ENCODE measurements around the gene SOCS1. TPM values are rescaled to one million over a fixed set of nuclear protein-coding genes. Genes with fewer than 3 reads are reported as not detected.

The SOCS1 gene
- total and polyA plus RNA-seq, 8 donors = 11.8 to 27.4 (median 21.1) TPM

GRCh38 chr16:11272921-11273720, 17.1 kb upstream of the SOCS1 start, which contains the start of gene PRM3:
Gene PRM3 (minus strand): TSS chr16:11273629. CDS start chr16:11273595, 34 bp downstream.
- ATAC-seq = no peak
- Histone ChIP-seq H3K27ac (no peak within 1 kb of the TSS), H3K4me1 (no peaks in the 10 kb centered on the region), H3K27me3 (no peaks in the 10 kb centered on the region), H3K36me3 (no peaks in the 10 kb centered on the region), H3K4me3 (no peak within 1 kb of the TSS), H3K9me3 (no peaks in the 10 kb centered on the region)
- intact Hi-C loops (cut with DNase I) = no loop called here
- TF ChIP-seq CTCF (IDR thresholded peaks at IDR 0.05) = no peak
- DNase-seq = no peak

GRCh38 chr16:11272484-11272883, 16.5 kb upstream of the SOCS1 start:
- no peak for DNase-seq
- no peaks in the 10 kb centered on the region for H3K9me3 ChIP-seq
- no peaks in the 10 kb centered on the region for H3K36me3 ChIP-seq
- peak; percentile 63 for ATAC-seq
- H3K27ac ChIP-seq = no peak overlapping the region
- intact Hi-C loops (cut with DNase I) = no loop called here
- TF ChIP-seq CTCF (IDR thresholded peaks at IDR 0.05) = no peak
- H3K4me3 ChIP-seq = no peak overlapping the region
- H3K4me1 ChIP-seq = no peaks in the 10 kb centered on the region
- no peaks in the 10 kb centered on the region for H3K27me3 ChIP-seq

GRCh38 chr16:11271610-11272009, 15.6 kb upstream of the SOCS1 start:
- Histone ChIP-seq H3K4me3 (no peak overlapping the region), H3K36me3 (no peaks in the 10 kb centered on the region), H3K9me3 (no peaks in the 10 kb centered on the region), H3K27me3 (no peaks in the 10 kb centered on the region), H3K27ac (no peak overlapping the region), H3K4me1 (no peaks in the 10 kb centered on the region)
- TF ChIP-seq CTCF (IDR thresholded peaks at IDR 0.05) = no peak
- no peak for DNase-seq
- intact Hi-C loops (cut with DNase I) = no loop called here
- no peak for ATAC-seq

GRCh38 chr16:11270602-11271162, 14.7 kb upstream of the SOCS1 start:
- Histone ChIP-seq H3K4me3 (no peak overlapping the region), H3K36me3 (no peaks in the 10 kb centered on the region), H3K4me1 (no peaks in the 10 kb centered on the region), H3K27me3 (no peaks in the 10 kb centered on the region), H3K27ac (no peak overlapping the region), H3K9me3 (no peaks in the 10 kb centered on the region)
- ATAC-seq = no peak
- intact Hi-C loops (cut with DNase I) = no loop called here
- no peak for TF ChIP-seq CTCF (IDR thresholded peaks at IDR 0.05)
- no peak for DNase-seq

DNA sequence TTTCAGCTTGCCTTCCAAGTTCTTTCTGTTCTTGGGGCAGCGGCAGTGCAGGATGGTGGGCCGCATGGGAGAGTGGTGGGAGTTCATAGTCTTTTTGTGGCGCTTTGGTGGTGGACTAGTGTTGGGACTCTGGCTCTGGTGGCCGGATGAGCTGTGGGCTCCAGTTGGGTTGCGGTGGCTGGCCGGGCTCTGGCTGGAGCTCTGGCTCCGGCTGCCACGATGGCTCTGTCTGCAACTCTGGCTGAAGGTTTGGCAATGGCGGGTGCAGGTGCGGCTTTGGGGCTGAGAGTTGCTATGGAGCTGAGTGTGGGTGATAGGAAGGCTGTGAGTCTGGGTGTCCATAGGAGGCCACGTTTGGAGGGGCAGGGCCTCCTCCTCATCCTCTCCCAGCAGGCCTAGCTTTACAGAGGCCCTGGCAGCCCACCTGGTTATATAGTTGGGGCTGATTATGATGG, 12.9 kb upstream of the SOCS1 start, which contains the start of gene TNP2:
Gene TNP2, minus strand, starts transcription at position 405 of the 455 bp plus-strand sequence. Its CDS starts 63 bp downstream, at position 342.
- no peak within 1 kb of the TSS for H3K27ac ChIP-seq
- intact Hi-C loops (cut with DNase I) = no loop called here

More for the DNA sequence above, 12.9 kb upstream of the SOCS1 start, which contains the start of gene TNP2:
- Histone ChIP-seq H3K4me1 (peaks cover 0 to 6% of the 10 kb centered on the region in 2 donors), H3K9me3 (no peaks in the 10 kb centered on the region), H3K27me3 (no peaks in the 10 kb centered on the region), H3K4me3 (no peak within 1 kb of the TSS), H3K36me3 (no peaks in the 10 kb centered on the region)
- ATAC-seq = no peak
- TF ChIP-seq CTCF (IDR thresholded peaks at IDR 0.05) = no peak
- no peak for DNase-seq

All from left lung (tissue), 10 donors.